GM10266 (cell line): Measurements from ENCODE around the gene RFX7.
"Not testable (repeated sequence)": the region's sequence is repeated elsewhere in the genome, so short reads cannot be mapped to it uniquely, and the experiment has no call there.

Experiments used
- DNase-seq: peaks from one replicate; pipeline ENCODE4 v3.0.0; 2012; ENCODE audit errors: extremely low spot score
- TF ChIP-seq, protein P1 (sequence below): IDR thresholded peaks from 2 replicates; pipeline ENCODE4 v1.5.1; 2012; ENCODE audit warnings: mild to moderate bottlenecking, low read depth; ENCODE audit not compliant: control insufficient read depth, insufficient read depth; ENCODE audit errors: missing control alignments

RFX7 gene

GRCh38 chr15:56160966-56161365 is 82.7 kb downstream of the RFX7 start:
- TF ChIP-seq, protein P1, sequence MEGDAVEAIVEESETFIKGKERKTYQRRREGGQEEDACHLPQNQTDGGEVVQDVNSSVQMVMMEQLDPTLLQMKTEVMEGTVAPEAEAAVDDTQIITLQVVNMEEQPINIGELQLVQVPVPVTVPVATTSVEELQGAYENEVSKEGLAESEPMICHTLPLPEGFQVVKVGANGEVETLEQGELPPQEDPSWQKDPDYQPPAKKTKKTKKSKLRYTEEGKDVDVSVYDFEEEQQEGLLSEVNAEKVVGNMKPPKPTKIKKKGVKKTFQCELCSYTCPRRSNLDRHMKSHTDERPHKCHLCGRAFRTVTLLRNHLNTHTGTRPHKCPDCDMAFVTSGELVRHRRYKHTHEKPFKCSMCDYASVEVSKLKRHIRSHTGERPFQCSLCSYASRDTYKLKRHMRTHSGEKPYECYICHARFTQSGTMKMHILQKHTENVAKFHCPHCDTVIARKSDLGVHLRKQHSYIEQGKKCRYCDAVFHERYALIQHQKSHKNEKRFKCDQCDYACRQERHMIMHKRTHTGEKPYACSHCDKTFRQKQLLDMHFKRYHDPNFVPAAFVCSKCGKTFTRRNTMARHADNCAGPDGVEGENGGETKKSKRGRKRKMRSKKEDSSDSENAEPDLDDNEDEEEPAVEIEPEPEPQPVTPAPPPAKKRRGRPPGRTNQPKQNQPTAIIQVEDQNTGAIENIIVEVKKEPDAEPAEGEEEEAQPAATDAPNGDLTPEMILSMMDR: no peak
- DNase-seq: no peak

DNA sequence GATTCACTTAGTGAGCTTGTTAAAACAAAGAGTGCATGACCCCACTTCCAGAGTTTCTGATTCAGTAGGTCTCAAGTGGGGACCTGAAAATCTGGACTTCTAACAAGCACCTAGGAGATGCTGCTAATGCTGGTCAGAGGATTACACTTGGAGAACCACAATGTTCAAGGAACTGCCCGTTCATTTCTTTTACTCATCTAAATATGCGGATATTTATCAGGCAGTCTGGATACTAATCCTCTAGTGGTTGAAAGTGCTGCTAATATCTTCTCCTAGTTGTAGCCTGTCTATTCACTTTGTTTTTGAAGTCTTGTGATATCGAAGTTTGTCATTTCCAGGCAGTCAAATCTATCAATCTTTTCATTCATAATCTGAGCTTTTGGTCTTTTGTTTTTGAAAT is 86.8 kb downstream of the RFX7 start:
- DNase-seq: no peak
- TF ChIP-seq, protein P1: no peak

DNA sequence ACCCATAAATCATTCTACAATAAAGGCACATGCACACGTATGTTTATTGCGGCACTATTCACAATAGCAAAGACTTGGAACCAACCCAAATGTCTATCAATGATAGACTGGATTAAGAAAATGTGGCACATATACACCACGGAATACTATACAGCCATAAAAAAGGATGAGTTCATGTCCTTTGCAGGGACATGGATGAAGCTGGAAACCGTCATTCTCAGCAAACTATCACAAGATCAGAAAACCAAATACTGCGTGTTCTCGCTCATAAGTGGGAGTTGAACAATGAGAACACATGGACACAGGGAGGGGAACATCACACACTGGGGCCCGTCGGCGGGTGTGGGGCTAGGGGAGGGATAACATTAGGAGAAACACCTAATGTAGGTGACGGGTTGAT is 88.4 kb downstream of the RFX7 start:
- not testable (repeated sequence) for DNase-seq

DNA sequence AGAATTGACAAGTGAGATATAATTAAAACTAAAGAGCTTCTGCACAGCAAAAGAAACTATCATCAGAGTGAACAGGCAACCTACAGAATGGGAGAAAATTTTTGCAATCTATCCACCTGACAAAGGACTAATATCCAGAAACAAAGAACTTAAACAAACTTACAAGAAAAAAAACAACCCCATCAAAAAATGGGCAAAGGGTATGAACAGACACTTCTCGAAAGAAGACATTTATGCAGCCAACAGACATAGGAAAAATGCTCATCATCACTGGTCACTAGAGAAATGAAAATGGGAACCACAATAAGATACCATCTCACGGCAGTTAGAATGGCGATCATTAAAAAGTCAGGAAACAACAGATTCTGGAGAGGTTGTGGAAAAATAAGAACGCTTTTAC is 88.9 kb downstream of the RFX7 start:
- DNase-seq: not testable (repeated sequence)

DNA sequence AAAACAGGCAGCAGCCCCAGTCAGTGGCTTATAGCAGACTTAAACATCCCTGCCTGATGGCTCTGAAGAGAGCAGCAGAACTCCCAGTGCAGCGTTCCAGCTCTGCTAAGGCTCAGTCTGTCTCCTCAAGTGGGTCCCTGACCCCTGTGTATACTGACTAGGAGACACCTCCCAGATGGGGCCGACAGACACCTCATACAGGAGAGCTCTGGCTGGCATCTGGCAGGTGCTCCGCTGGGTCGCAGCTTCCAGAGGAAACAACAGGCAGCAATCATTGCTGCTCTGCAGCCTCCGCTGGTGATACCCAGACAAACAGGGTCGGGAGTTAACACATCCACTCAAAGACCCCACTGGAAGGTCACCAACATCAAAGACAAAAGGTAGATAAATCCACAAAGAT is 93.5 kb downstream of the RFX7 start:
- no peak for DNase-seq
- TF ChIP-seq, protein P1: no peak

- no peak for DNase-seq
- TF ChIP-seq, protein P1: no peak
Measured at GRCh38 chr15:56148064-56148463, 95.6 kb downstream of the RFX7 start.

GRCh38 chr15:56146756-56147155 is 96.9 kb downstream of the RFX7 start:
- TF ChIP-seq, protein P1: no peak
- DNase-seq: no peak

DNA sequence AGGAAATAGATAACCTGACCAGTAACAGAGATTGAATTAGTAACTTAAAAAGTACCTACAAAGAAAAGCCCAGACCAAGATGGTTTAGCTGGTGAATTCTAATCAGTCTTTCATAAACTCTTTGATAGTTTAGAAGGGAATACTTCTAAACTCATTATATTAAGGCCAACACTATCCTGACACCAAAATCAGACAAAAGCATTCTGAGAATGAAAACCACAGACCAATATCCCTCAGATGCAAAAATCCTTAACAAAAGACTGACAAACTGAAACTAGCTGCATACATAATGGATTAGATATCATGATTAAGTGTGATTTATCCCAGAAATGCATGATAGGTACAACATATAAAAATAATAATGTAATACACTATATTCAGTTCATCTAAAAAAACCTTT is 115.6 kb downstream of the RFX7 start:
- no peak for DNase-seq
- TF ChIP-seq, protein P1: no peak
